ENCODE results near the gene AFAP1L1. TPM values are rescaled to one million over a fixed set of nuclear protein-coding genes. Genes with fewer than 3 reads are reported as not detected.
A peak's percentile ranks its signal among the peaks of the same experiment; 100 is the strongest.

The AFAP1L1 gene
- total RNA-seq, 1 donor, result 1.1 TPM

DNA sequence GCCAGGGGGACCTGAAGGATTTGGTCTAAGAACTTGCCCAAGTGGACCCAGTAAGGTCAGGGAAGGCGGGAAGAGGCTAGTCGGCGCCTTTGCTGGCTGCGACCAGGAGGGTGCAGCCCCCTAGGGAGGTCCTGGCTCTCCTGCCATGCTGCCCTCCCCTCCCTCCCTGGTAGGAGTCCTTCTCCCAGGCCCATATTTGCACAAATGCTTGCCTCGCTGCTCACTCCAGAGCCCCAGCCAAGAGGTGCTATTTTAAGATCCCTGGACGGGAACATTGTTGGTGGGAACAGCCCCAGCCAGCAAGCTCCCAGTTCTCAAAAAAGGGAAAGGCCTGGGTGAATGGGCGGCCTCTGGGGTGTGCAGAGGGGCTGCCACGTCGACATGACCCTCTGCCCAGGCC, 111.7 kb downstream of the AFAP1L1 start:
- Histone ChIP-seq H3K4me1 (ENCODE audit: insufficient read depth, low read length) (peaks cover 23% of the 10 kb centered on the region), H3K79me2 (ENCODE audit: insufficient read depth, low read length) (no peaks in the 10 kb centered on the region), H3K4me2 (ENCODE audit: insufficient read depth, low read length) (no peak overlapping the region), H3K4me3 (ENCODE audit: insufficient read depth, low read length) (no peak overlapping the region), H3K27ac (ENCODE audit: low read depth, low read length) (peak overlapping the region; percentile 11), H3K9me3 (ENCODE audit: low read depth, low read length) (no peaks in the 10 kb centered on the region), H2AFZ (ENCODE audit: low read length) (no peak overlapping the region), H3K36me3 (ENCODE audit: insufficient read depth, low read length) (no peaks in the 10 kb centered on the region), H4K20me1 (ENCODE audit: insufficient read depth, low read length) (no peaks in the 10 kb centered on the region), H3K27me3 (ENCODE audit: insufficient read depth, low read length) (no peaks in the 10 kb centered on the region)
- DNase-seq (ENCODE audit: insufficient read length, low spot score, missing footprints), result peak; percentile 92
- TF ChIP-seq, protein P1, sequence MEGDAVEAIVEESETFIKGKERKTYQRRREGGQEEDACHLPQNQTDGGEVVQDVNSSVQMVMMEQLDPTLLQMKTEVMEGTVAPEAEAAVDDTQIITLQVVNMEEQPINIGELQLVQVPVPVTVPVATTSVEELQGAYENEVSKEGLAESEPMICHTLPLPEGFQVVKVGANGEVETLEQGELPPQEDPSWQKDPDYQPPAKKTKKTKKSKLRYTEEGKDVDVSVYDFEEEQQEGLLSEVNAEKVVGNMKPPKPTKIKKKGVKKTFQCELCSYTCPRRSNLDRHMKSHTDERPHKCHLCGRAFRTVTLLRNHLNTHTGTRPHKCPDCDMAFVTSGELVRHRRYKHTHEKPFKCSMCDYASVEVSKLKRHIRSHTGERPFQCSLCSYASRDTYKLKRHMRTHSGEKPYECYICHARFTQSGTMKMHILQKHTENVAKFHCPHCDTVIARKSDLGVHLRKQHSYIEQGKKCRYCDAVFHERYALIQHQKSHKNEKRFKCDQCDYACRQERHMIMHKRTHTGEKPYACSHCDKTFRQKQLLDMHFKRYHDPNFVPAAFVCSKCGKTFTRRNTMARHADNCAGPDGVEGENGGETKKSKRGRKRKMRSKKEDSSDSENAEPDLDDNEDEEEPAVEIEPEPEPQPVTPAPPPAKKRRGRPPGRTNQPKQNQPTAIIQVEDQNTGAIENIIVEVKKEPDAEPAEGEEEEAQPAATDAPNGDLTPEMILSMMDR (IDR thresholded peaks at IDR 0.05; ENCODE audit: extremely low read depth, low read depth, low read length), result no peak

DNA sequence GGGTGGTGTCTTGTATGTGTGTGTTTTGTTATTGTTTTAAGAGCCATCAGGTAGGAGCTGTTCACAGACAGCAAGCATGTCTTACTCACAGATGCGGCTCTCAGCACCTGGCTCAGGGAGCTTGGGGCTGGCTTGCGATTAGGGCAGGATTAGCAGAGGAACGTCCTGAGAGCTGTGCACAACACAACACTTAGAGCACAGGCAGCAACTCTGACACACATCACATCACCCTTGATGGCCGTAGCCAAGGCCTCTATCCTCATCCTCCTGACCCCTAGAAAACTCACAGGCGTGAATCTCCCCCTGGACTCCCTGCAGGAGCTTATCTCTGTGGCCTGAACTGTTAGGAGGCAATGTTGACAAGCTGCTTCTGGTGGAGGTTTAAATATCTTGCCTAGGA, 114.5 kb downstream of the AFAP1L1 start:
- peak; percentile 10 for DNase-seq (ENCODE audit: insufficient read length, low spot score, missing footprints)
- H3K36me3 ChIP-seq (ENCODE audit: insufficient read depth, low read length), result no peaks in the 10 kb centered on the region

DNA sequence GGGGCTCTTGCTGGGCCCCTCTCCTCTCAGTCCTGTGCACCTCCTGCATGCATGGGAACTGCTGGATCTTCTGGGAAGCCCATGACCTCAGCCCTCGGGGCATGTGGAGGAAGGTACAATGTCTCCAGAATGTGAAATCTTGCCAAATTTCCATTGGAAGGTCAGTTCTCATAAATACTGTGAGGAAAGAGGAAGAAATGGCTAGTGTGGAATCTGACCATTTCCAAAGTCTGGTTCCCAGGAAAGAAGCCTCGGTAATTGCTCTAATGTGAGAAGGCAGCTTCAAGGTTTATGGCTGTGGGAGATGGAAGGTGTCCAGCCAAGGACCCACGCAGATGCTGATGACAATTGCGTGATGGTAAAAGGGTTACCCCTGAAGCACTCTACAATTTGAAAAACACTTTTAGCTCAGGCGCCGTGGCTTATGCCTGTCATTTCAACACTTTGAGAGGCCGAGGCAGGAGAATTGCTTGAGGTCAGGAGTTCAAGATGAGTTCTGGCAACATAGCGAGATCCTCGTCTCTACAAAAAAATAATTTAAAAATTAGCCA, 115.5 kb downstream of the AFAP1L1 start:
- Histone ChIP-seq H3K27me3 (ENCODE audit: insufficient read depth, low read length) (no peaks in the 10 kb centered on the region), H3K4me1 (ENCODE audit: insufficient read depth, low read length) (peaks cover 27% of the 10 kb centered on the region)

More for the DNA sequence above, 114.5 kb downstream of the AFAP1L1 start:
- peak overlapping the region; percentile 86 for H3K27ac ChIP-seq (ENCODE audit: low read depth, low read length)
- H3K79me2 ChIP-seq (ENCODE audit: insufficient read depth, low read length), result no peaks in the 10 kb centered on the region
- no peaks in the 10 kb centered on the region for H3K9me3 ChIP-seq (ENCODE audit: low read depth, low read length)
- no peak overlapping the region for H3K4me2 ChIP-seq (ENCODE audit: insufficient read depth, low read length)
- H3K4me3 ChIP-seq (ENCODE audit: insufficient read depth, low read length), result no peak overlapping the region
- no peak overlapping the region for H2AFZ ChIP-seq (ENCODE audit: low read length)
- TF ChIP-seq, protein P1 (IDR thresholded peaks at IDR 0.05; ENCODE audit: extremely low read depth, low read depth, low read length), result no peak
- no peaks in the 10 kb centered on the region for H4K20me1 ChIP-seq (ENCODE audit: insufficient read depth, low read length)
- no peaks in the 10 kb centered on the region for H3K27me3 ChIP-seq (ENCODE audit: insufficient read depth, low read length)
- H3K4me1 ChIP-seq (ENCODE audit: insufficient read depth, low read length), result peaks cover 27% of the 10 kb centered on the region

DNA sequence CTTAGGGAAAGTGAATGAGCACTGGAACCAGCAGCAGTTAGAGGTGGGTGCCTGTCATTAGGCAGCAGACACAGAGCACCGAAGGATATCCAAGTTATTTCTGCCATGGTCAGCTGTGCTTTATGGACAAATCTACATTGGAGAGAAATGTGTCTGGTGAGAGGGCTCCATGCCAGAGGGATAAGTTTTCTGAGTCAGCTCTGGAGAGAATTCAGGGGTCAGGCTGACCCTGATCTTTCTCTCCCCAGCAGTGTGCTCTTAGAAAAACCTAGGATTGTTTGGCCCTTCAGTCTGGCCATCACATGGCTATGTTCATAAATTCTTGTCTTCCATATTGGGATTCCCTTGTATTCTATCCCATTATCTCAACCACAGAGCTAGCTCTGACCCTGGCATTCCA, 116.3 kb downstream of the AFAP1L1 start:
- peak; percentile 92 for DNase-seq (ENCODE audit: insufficient read length, low spot score, missing footprints)
- H3K36me3 ChIP-seq (ENCODE audit: insufficient read depth, low read length), result no peaks in the 10 kb centered on the region
- no peak overlapping the region for H2AFZ ChIP-seq (ENCODE audit: low read length)
- no peaks in the 10 kb centered on the region for H3K27me3 ChIP-seq (ENCODE audit: insufficient read depth, low read length)
- peak overlapping the region; percentile 86 for H3K27ac ChIP-seq (ENCODE audit: low read depth, low read length)
- TF ChIP-seq, protein P1 (IDR thresholded peaks at IDR 0.05; ENCODE audit: extremely low read depth, low read depth, low read length), result no peak
- H4K20me1 ChIP-seq (ENCODE audit: insufficient read depth, low read length), result no peaks in the 10 kb centered on the region
- peaks cover 33% of the 10 kb centered on the region for H3K4me1 ChIP-seq (ENCODE audit: insufficient read depth, low read length)
- no peak overlapping the region for H3K4me3 ChIP-seq (ENCODE audit: insufficient read depth, low read length)
- H3K79me2 ChIP-seq (ENCODE audit: insufficient read depth, low read length), result no peaks in the 10 kb centered on the region
- H3K4me2 ChIP-seq (ENCODE audit: insufficient read depth, low read length), result peak overlapping the region; percentile 51
- no peaks in the 10 kb centered on the region for H3K9me3 ChIP-seq (ENCODE audit: low read depth, low read length)

More for the DNA sequence above, 115.5 kb downstream of the AFAP1L1 start:
- peak overlapping the region; percentile 86 for H3K27ac ChIP-seq (ENCODE audit: low read depth, low read length)
- H3K4me2 ChIP-seq (ENCODE audit: insufficient read depth, low read length), result no peak overlapping the region
- TF ChIP-seq, protein P1 (IDR thresholded peaks at IDR 0.05; ENCODE audit: extremely low read depth, low read depth, low read length), result no peak
- H3K4me3 ChIP-seq (ENCODE audit: insufficient read depth, low read length), result no peak overlapping the region
- no peak overlapping the region for H2AFZ ChIP-seq (ENCODE audit: low read length)
- H3K79me2 ChIP-seq (ENCODE audit: insufficient read depth, low read length), result no peaks in the 10 kb centered on the region
- H3K9me3 ChIP-seq (ENCODE audit: low read depth, low read length), result no peaks in the 10 kb centered on the region
- no peaks in the 10 kb centered on the region for H4K20me1 ChIP-seq (ENCODE audit: insufficient read depth, low read length)
- peak; percentile 89 for DNase-seq (ENCODE audit: insufficient read length, low spot score, missing footprints)
- no peaks in the 10 kb centered on the region for H3K36me3 ChIP-seq (ENCODE audit: insufficient read depth, low read length)
